Cardiac fibroblast (primary cell): ENCODE results near the gene ZNF618.
A peak's percentile ranks its signal among the peaks of the same experiment; 100 is the strongest.

ENCODE experiments used
- DNase-seq, 2 donors: peaks; one replicate each; pipeline versions ENCODE4 v3.0.0 to v3.0.0-alpha.2; 2010; ENCODE audit warnings: low read depth in 2 of 2
- H3K4me3 ChIP-seq, 2 donors: replicated peaks in 1 of 2; 1 replicate in 1 of 2; 2 replicates in 1 of 2; pipeline ENCODE4 v1.5.1; 2011; ENCODE audit warnings: low read depth in 2 of 2, low read length in 2 of 2, mild to moderate bottlenecking in 2 of 2, moderate library complexity in 1 of 2
- TF ChIP-seq, protein P1 (sequence below): IDR thresholded peaks from one replicate; pipeline ENCODE4 v1.5.1; 2011; ENCODE audit warnings: low read depth, mild to moderate bottlenecking, low read length, inconsistent platforms

ZNF618 gene

DNA sequence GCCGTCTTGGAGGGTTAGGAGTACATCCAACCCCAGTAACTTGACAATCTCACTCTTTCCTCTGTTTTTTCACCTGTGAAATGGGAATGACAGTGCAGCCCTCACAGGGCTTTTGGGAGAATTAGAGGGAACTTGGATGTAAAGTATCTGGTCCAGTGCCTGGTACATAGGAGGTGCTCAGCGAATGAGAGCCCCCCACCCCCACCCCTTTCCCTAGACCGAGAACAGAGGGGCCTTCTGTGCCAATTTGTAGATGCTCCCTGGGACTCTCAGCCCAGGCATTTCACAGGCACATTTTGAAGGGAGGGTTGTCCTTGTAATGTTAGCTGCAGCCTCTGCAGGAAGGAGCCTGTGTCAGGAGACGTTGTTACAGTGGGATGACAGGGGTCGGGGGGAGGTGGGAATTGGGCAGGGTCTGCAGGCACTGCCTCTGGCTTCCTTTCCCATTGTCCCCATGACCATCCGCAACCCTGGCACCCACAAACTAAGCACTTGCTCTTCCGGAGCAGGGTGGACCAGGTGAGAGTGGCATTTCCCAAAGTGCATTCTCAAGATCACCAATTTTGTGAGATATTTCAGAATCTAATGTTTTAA, 155.0 kb downstream of the ZNF618 start:
- TF ChIP-seq, protein P1, sequence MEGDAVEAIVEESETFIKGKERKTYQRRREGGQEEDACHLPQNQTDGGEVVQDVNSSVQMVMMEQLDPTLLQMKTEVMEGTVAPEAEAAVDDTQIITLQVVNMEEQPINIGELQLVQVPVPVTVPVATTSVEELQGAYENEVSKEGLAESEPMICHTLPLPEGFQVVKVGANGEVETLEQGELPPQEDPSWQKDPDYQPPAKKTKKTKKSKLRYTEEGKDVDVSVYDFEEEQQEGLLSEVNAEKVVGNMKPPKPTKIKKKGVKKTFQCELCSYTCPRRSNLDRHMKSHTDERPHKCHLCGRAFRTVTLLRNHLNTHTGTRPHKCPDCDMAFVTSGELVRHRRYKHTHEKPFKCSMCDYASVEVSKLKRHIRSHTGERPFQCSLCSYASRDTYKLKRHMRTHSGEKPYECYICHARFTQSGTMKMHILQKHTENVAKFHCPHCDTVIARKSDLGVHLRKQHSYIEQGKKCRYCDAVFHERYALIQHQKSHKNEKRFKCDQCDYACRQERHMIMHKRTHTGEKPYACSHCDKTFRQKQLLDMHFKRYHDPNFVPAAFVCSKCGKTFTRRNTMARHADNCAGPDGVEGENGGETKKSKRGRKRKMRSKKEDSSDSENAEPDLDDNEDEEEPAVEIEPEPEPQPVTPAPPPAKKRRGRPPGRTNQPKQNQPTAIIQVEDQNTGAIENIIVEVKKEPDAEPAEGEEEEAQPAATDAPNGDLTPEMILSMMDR = no peak
- DNase-seq = no peak
- H3K4me3 ChIP-seq = no peak overlapping the region

DNA sequence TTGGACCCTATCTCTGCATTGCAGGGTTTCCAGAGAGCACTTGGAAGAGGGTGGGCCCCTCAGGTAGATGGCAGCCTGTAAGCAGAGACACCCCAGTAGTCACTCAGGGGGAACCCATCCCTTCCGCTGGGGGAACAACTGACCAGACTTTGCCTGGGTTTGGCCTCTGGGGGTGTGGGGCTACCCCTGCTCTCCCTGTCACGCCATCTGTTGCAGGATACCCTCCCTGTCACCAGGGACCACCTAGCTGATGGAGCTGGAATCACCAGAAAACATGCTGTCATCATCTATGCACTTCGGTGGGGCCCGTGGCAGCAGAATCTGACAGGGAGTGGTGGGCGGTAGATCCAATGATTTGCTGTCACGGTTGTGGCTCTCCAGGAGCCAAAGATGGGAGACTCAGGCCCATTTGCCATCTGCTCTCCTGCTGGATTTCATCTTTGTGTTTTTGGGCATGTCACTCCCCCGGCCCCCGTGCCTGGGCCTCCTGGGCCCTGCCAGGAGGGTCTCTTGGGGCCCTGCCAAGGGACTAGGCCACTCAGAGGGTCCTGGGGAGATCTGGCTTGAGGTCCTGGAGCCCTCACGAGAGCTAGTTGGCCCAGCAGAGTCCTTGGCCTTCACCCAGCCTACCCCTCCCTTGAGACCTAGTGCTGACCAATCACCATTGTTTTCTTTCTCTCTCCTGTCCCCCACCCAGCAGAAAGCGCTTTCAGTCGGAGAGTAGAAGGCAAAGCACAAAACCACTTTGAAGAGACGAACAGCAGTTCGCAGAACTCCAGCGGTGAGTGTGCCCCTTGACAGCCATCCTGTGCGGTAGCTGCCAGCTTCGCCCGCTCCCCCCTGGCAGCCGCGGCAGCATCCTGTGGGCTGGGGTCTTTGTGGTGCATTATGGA, 156.1 kb downstream of the ZNF618 start:
- TF ChIP-seq, protein P1 = no peak
- no peak overlapping the region for H3K4me3 ChIP-seq
- DNase-seq = peak; percentile 14 to 19

- TF ChIP-seq, protein P1 = peak; percentile 41
- H3K4me3 ChIP-seq = no peak overlapping the region
- peak; percentile 22 to 39 for DNase-seq
These were observed 157.4 kb downstream of the ZNF618 start for GRCh38 chr9:114033397-114034103.

- TF ChIP-seq, protein P1 = no peak
- no peak for DNase-seq
These were observed 158.1 kb downstream of the ZNF618 start for GRCh38 chr9:114034196-114034595.

GRCh38 chr9:114034661-114035062, 158.6 kb downstream of the ZNF618 start:
- TF ChIP-seq, protein P1 = no peak
- DNase-seq = no peak
- H3K4me3 ChIP-seq = no peak overlapping the region

More at GRCh38 chr9:114034196-114034595, 158.1 kb downstream of the ZNF618 start:
- H3K4me3 ChIP-seq = no peak overlapping the region

GRCh38 chr9:114035221-114035844, 159.2 kb downstream of the ZNF618 start:
- H3K4me3 ChIP-seq = no peak overlapping the region
- TF ChIP-seq, protein P1 = no peak
- no peak for DNase-seq
